Endodermal cell (in vitro differentiated cells): Measurements from ENCODE around the gene DYRK3. TPM values are rescaled to one million over a fixed set of nuclear protein-coding genes. Genes with fewer than 3 reads are reported as not detected.

Experiments
- DNase-seq: peaks from one replicate; pipeline ENCODE4 v3.0.0-alpha.2; 2017
- H3K27ac ChIP-seq: 2 replicates; pipeline ENCODE4 v1.5.1; 2013; ENCODE audit warnings: mild to moderate bottlenecking, low read depth, low read length, moderate library complexity
- H3K27me3 ChIP-seq: 2 replicates; pipeline ENCODE4 v1.6.1; 2013; ENCODE audit warnings: mild to moderate bottlenecking, low read length, moderate library complexity; ENCODE audit not compliant: insufficient read depth, control insufficient read depth, poor library complexity, severe bottlenecking
- H3K36me3 ChIP-seq: 2 replicates; pipeline ENCODE4 v1.7.0; 2013; ENCODE audit warnings: mild to moderate bottlenecking, low read length, moderate library complexity; ENCODE audit not compliant: control insufficient read depth, insufficient read depth
- H3K4me1 ChIP-seq: one replicate; pipeline ENCODE4 v1.7.0; 2013; ENCODE audit warnings: low read length; ENCODE audit not compliant: control insufficient read depth, insufficient read depth
- H3K4me3 ChIP-seq: 2 replicates; pipeline ENCODE4 v1.5.1; 2013; ENCODE audit warnings: mild to moderate bottlenecking, low read length, moderate library complexity
- H3K9ac ChIP-seq: 2 replicates; pipeline ENCODE4 v1.6.1; 2013; ENCODE audit warnings: mild to moderate bottlenecking, low read length, moderate library complexity; ENCODE audit not compliant: poor library complexity, severe bottlenecking; ENCODE audit errors: extremely low read depth
- H3K9me3 ChIP-seq: 2 replicates; pipeline ENCODE4 v1.6.1; 2013; ENCODE audit warnings: mild to moderate bottlenecking, low read length, moderate library complexity; ENCODE audit not compliant: control insufficient read depth
- H3K27ac Mint-ChIP-seq: 2 replicates; pipeline ENCODE4 v1.8.0; 2020; ENCODE audit warnings: mixed read lengths
- H3K27me3 Mint-ChIP-seq: 2 replicates; pipeline ENCODE4 v1.8.0; 2021; ENCODE audit warnings: mild to moderate bottlenecking, mixed read lengths; ENCODE audit not compliant: insufficient read depth
- H3K36me3 Mint-ChIP-seq: 2 replicates; pipeline ENCODE4 v1.8.0; 2020; ENCODE audit warnings: low read depth, mixed read lengths
- H3K4me1 Mint-ChIP-seq: 2 replicates; pipeline ENCODE4 v1.8.0; 2020; ENCODE audit warnings: mixed read lengths
- H3K4me3 Mint-ChIP-seq: 2 replicates; pipeline ENCODE4 v1.8.0; 2020; ENCODE audit warnings: mild to moderate bottlenecking, moderate library complexity, mixed read lengths
- H3K9me3 Mint-ChIP-seq: 2 replicates; pipeline ENCODE4 v1.8.0; 2020; ENCODE audit warnings: mild to moderate bottlenecking, mixed read lengths
- WGBS, 2 experiments: methylation state at CpG; one replicate each; pipeline versions ENCODE4 v1.1.5 to v1.1.7; 2013; ENCODE audit warnings: missing lambda C conversion rate in 2 of 2, mixed read lengths in 1 of 2; ENCODE audit not compliant: insufficient coverage in 1 of 2, insufficient read length in 1 of 2; 5-methylcytosine and 5-hydroxymethylcytosine counted together
- total RNA-seq, 2 donors: library from RNA; stranded (reverse); fragmentation: NEBNext Ultra II Directional in 1 of 2; extraction: Animal tissue kit (Norgen Biotek cat#: 25700) in 1 of 2; gene quantifications; 2 replicates in 1 of 2; 3 replicates in 1 of 2; pipeline ENCODE4 v1.2.1, GENCODE V29; 2021
- TF ChIP-seq, protein P1 (sequence below): fragments of 200-600 bp; sonication (generic); conservative IDR thresholded peaks from 2 replicates; pipeline ENCODE4 v1.5.0; 2021; ENCODE audit warnings: antibody characterized with exemption, mild to moderate bottlenecking

Gene DYRK3
- total RNA-seq, 2 donors from 2014 or later = 9.0 to 13.5 TPM

DNA sequence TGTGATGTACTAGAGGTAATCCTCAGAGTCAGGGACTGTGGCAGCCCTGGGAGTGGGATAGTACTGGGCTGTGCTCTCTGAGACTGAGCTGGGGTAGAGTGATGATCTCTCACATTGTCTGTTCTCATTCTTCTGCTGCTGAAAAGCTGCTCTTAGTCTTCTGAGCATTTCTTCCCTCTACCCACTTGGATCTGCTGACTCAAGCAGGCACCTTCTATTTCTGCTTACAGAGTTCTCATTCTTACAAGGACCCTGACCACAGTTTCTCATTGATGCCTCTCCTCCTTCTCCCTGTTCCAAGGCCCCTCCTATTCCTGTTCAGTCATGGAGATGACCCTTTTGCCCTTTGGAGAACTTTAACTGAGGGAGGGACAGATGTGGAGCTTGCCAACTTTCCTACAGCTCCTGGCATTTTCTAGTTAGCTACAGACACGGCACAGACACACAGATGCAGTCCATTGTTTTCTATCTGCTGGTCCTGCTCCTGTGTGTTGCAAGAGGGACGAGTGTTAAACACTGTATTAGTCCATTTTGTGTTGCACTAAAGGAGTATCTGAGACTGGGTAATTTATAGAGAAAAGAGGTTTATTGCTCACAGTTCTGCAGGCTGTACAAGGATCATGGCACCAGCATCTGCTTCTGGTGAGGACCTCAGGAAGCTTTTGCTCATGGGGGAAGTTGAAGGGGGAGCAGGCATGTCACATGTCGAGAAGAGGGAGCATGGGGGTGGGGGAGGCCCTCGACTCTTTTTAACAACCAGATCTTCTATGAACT is 61.7 kb downstream of the DYRK3 start:
- Histone ChIP-seq H3K4me3 (no peak overlapping the region), H3K36me3 (peaks cover 29% of the 10 kb centered on the region), H3K27ac (no peak overlapping the region), H3K9ac (no peak overlapping the region), H3K27me3 (no peaks in the 10 kb centered on the region), H3K4me1 (peaks cover 6% of the 10 kb centered on the region), H3K9me3 (no peaks in the 10 kb centered on the region)
- H3K4me3 Mint-ChIP-seq = no peak overlapping the region
- H3K27me3 Mint-ChIP-seq = no peaks in the 10 kb centered on the region
- TF ChIP-seq, protein P1, sequence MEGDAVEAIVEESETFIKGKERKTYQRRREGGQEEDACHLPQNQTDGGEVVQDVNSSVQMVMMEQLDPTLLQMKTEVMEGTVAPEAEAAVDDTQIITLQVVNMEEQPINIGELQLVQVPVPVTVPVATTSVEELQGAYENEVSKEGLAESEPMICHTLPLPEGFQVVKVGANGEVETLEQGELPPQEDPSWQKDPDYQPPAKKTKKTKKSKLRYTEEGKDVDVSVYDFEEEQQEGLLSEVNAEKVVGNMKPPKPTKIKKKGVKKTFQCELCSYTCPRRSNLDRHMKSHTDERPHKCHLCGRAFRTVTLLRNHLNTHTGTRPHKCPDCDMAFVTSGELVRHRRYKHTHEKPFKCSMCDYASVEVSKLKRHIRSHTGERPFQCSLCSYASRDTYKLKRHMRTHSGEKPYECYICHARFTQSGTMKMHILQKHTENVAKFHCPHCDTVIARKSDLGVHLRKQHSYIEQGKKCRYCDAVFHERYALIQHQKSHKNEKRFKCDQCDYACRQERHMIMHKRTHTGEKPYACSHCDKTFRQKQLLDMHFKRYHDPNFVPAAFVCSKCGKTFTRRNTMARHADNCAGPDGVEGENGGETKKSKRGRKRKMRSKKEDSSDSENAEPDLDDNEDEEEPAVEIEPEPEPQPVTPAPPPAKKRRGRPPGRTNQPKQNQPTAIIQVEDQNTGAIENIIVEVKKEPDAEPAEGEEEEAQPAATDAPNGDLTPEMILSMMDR = no peak
- WGBS, 2 experiments = 92 to 93% methylated on average over 3 to 4 of the region's 4 CpGs
- H3K27ac Mint-ChIP-seq = no peak overlapping the region
- H3K9me3 Mint-ChIP-seq = no peaks in the 10 kb centered on the region
- peaks cover 14% of the 10 kb centered on the region for H3K36me3 Mint-ChIP-seq
- H3K4me1 Mint-ChIP-seq = peaks cover 29% of the 10 kb centered on the region
- no peak for DNase-seq

DNA sequence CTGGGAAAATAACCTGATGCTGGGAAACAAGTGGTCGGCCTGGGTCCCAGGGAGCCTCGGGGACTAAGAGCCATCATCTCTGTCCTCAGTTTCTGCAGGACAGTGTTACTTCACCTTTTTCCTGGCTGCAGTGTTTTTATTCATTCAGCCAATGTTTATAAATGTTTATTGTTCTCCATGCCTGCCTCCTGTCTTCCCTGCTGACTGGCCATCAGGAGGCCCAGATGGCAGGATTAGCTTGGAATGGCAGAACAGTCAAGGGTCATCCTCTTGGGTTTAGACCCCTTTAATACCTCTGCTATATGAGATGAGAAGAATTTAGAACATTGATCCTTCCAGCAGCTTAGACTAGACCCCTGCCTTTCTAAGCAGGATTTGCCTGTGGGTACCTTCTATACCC is 62.7 kb downstream of the DYRK3 start:
- Mint-ChIP-seq H3K27ac (no peak overlapping the region), H3K4me1 (peaks cover 30% of the 10 kb centered on the region), H3K4me3 (no peak overlapping the region), H3K9me3 (no peaks in the 10 kb centered on the region), H3K27me3 (no peaks in the 10 kb centered on the region), H3K36me3 (peaks cover 14% of the 10 kb centered on the region)
- H3K9ac ChIP-seq = no peak overlapping the region
- TF ChIP-seq, protein P1 = no peak
- H3K27ac ChIP-seq = no peak overlapping the region
- DNase-seq = no peak
- peaks cover 6% of the 10 kb centered on the region for H3K4me1 ChIP-seq
- no peaks in the 10 kb centered on the region for H3K9me3 ChIP-seq
- WGBS, 2 experiments = 94 to 100% methylated on average over 2 of the region's 2 CpGs
- peaks cover 29% of the 10 kb centered on the region for H3K36me3 ChIP-seq
- H3K27me3 ChIP-seq = no peaks in the 10 kb centered on the region
- no peak overlapping the region for H3K4me3 ChIP-seq

Other genes starting within 250 kb of the DYRK3 start
- gene IKBKE, start 165.1 kb upstream of the DYRK3 start, total RNA-seq = 1 to 10 TPM; 5.0 to 8.5 TPM
- gene RASSF5, start 128.0 kb upstream of the DYRK3 start, total RNA-seq = under 1 TPM; 0.20 to 0.26 TPM
- gene EIF2D, start 23.1 kb upstream of the DYRK3 start, total RNA-seq = 10 to 100 TPM; 38.3 to 41.9 TPM
- gene MAPKAPK2, start 49.4 kb downstream of the DYRK3 start, total RNA-seq = 10 to 100 TPM; 72.8 to 79.7 TPM
- gene IL19, start 135.2 kb downstream of the DYRK3 start, total RNA-seq = not detected
- not detected for gene IL10, start 137.0 kb downstream of the DYRK3 start, total RNA-seq
- gene IL20, start 230.1 kb downstream of the DYRK3 start, total RNA-seq = not detected